Hematopoietic multipotent progenitor cell treated with erythropoietin and hydrocortisone succinate and interleukin-3 and kit ligand, for 8 days (in vitro differentiated cells): ENCODE results near the gene ANKK1.

Experiments used
- DNase-seq: peaks from one replicate; pipeline ENCODE4 v3.0.0-alpha.2; 2015

The ANKK1 gene, protein sequence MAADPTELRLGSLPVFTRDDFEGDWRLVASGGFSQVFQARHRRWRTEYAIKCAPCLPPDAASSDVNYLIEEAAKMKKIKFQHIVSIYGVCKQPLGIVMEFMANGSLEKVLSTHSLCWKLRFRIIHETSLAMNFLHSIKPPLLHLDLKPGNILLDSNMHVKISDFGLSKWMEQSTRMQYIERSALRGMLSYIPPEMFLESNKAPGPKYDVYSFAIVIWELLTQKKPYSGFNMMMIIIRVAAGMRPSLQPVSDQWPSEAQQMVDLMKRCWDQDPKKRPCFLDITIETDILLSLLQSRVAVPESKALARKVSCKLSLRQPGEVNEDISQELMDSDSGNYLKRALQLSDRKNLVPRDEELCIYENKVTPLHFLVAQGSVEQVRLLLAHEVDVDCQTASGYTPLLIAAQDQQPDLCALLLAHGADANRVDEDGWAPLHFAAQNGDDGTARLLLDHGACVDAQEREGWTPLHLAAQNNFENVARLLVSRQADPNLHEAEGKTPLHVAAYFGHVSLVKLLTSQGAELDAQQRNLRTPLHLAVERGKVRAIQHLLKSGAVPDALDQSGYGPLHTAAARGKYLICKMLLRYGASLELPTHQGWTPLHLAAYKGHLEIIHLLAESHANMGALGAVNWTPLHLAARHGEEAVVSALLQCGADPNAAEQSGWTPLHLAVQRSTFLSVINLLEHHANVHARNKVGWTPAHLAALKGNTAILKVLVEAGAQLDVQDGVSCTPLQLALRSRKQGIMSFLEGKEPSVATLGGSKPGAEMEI

DNA sequence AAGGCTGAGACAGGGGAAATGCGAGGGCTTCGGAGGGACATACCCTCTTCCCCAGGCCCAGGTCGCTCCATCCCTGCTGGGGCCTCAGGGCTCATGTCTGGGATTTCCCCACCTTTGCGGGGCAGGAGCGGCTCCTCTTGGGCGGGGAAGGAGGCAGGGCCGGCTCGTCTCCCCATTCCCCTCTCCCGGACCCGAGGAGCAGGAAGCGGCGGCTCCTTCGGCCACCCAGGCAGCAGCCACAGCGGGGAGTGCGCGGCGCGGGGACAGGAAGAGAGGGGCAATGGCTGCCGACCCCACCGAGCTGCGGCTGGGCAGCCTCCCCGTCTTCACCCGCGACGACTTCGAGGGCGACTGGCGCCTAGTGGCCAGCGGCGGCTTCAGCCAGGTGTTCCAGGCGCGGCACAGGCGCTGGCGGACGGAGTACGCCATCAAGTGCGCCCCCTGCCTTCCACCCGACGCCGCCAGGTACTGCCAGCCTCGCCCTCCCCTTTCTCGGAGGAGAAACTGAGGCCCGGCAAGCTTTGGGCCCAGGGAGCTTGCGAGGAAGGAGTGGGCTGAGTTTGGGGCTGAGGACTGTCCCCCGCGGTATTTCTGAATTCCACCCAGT lies at the start of gene ANKK1:
Gene ANKK1, plus strand, starts transcription at position 175 of the 607 bp plus-strand sequence. Its CDS starts 106 bp downstream, at position 281.
- no peak for DNase-seq

DNA sequence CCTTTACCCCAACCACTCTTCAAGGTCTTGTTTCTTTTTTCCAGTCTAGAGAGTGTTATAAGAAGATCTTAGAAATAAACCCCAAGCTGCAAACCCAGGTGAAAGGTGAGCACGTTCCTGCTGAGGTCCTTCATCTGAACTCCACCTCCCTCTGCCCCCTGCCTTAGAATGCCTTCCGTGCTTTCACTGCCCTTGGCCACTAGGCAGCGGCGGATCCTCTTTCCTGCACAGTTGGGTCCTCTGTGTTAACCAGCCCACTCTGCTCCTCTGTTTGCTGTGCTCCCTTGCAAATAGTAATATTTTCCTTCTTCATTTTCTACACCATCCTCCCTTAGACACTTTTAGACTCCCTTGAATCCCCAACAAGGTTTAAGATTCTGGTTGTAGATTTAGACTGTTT lies 48.8 kb upstream of the ANKK1 start:
- DNase-seq = no peak

DNA sequence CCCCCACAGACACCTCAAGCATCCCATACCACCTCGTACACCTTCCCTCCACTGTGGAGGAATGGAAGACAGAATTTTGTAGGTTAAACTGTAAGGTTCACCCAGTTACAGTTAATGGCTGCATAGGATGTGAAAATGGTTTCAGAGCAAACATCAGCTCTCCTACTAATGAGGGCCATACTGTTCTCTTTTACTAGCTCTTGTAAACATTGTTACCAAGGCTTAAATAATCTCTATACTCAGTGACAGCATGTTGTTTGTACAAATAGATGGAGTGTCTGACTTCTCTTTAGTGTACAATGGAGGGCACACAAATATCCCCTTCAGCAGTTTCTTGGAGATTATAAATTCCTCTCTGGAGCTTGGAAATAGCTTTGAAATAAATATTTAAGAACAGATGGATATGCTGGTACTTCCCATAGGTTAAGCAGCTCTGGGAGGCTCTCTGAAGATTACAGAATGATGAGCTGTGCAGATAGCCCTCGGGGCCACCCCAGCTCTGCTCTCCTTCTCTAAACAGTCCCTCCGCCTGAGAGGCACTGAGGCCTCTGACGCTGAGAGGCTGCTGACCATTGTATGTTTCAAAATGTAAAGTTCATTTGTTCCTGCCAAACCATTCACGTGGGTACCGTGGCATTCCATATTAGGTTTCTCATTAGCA lies 47.5 kb upstream of the ANKK1 start:
- DNase-seq = no peak

DNA sequence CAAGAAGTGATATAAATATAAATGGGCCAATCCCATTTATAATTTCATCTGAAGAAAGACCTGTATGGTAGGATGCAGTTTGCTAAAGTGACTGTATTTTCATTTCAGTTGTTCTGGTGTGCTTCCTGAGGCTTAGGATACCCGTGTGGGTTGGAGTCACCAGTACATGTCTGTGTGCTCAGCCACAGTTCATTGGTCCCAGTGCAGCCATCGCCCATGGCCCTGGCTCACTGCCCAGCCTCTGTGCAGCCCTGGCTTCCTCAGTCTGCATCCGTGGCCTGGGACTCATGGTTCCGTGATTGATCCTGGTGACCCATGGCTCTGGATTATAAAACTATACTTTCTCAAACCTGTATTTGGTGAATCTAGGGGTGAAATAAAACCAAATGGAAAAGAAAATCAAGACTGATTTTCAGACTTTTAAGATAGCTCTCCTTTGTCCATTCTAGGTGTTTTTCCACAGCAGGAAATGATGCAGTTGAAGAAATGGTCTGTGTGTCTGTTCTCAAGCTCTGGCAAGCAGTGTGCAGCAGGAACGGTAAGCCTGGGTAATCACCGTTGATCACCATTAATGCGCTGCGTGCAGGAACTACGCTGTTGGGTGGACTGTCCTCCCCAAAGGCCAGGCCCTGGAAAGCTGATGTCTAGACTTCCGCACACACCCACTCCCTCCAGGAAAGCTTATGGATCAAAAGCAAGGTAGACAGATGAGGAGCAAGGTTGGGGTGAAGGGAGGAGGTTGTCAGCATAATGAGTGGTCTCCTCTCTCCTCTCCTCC lies 46.0 kb upstream of the ANKK1 start:
- no peak for DNase-seq

DNA sequence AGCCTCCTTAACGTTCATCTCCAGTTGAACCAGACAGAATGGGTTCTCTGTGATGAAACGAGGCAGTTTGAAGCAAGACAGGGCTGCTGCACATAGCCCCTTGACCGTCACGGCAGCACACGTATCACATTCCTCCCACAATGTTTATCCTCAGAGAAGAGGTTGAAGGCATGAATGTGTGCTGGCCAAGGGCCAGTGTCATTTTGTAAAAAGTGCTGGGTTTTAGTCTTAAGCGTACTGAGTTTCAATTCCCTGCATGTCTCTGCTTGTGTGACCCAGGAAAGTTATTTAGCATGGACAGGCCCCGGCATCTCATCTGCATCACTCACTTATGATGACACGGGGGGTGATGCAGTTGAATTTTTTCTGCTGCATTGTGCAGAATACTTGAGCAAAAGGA lies 41.6 kb upstream of the ANKK1 start:
- no peak for DNase-seq

DNA sequence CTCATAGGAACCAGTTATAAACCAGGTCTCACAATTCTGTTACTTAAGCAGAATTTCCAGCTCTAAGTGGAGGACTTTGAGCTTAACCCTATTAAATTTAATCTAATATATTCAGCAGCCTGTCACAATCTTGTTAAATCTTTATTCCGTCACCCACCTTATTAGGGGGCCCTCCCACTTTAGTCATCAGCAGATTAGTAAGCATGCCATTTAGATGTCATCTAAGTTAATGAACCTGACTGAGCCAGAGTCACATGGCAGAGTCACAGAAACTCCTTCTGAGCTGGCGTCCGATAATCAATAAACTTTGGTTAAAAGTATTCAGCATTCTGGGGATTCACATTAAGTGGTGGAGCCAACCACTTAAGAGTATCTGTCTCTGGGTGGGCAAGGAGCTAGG lies 38.1 kb upstream of the ANKK1 start:
- no peak for DNase-seq

DNA sequence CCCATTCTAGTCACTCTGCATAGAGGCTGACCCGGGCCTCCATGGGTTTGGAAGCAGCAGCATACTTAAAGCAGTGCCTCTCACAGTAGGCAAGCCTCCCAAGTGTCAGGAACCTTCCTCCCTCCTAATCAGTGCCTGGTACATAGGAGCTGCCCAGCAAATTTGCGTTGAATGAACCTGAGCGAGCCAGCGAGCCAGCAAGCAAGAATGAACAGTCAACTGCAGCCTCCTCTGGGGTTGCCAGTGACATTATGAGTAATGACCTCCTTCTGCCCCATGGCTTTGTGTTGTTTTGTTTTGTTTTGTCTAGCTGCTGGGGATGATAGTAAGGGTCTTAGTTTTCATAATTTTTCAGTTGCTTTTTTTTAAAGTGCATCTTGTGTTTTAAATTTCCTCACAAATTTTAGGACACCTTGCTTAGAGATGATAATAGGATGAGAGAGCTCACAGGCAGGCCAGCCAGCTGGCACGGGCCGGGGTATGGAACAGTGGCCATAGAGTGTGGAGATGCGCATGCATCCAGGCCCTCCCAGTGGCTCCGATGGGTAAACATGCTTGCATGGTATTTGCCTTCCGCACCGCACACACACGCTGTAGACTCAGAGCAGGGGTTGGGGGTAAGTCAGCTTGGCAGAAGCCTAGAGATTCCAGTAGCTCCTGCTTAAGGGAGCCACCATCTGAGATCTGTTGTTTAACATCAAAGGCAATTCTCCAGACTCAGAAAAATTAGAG lies 37.1 kb upstream of the ANKK1 start:
- DNase-seq = no peak

DNA sequence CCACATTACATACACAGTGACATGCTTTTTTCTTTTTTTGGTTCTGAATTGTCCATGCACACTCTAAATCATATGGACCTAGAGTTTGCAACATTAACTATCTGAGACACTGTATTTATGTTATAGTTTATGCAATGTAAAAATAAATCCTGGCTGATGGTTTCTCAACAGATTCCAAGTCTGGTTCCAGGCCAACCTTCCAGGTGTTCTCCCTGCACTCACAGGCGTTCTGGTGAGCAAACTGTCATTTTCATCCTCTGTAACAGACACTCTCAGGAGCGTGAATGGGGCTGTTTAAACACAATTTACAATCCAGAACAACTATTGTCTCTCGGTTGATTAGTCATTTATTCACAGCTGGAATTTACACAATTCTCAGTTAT lies 36.5 kb upstream of the ANKK1 start:
- no peak for DNase-seq

DNA sequence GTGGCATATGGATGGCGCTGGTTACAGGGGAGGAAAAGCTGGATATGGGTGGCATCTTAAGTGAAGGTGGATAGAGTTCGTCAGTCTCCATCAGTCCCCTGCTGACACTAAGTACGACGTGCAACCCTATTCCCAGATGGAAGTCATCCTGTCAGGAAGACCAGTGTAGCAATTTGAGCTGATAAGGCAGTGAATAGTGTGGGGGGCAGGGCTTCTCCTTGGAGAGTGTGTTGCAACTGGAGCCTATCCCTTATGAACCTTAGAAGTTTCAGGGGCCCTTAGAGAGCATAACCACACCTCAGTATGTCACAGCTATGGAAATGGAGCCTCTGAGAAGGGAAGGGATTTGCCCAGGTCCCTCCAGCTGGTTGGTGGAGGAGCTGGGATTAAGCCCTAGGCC lies 36.1 kb upstream of the ANKK1 start:
- no peak for DNase-seq

DNA sequence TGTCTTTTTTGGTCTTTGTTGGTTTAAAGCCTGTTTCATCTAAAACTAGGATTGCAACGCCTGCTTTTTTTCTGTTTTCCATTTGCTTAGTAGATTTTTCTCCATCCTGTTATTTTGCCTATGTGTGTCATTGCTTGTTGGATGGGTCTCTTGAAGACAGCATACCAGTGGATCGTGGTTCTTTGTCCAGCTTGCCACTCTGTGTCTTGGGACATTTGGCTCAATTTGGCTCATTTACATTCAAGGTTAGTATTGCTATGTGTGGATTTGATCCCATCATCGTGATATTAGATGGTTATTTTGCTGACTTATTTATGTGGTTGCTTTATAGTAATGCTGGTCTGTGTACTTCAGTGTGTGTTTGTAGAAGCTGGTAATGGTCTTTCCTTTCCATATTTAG lies 31.4 kb upstream of the ANKK1 start:
- DNase-seq = no peak

DNA sequence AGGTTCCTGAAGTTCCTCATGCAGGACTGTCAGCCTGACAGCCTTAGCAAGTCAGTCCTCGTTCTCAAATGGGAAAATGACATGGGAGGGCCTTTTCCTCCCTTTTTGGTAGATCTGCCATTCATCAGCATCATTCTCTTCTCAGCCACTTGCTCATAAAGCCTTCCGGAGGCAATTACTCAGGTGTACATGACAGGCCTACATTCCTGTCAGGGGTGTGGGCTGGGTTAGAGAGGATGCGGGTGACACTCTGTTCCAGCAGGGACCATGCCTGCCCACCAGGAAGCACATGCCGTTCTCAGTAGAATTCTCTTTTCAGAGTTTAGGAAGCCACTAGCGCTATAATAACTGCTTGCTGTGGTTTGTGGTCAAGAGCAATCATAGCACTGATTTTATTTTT lies 24.2 kb upstream of the ANKK1 start:
- DNase-seq = no peak

DNA sequence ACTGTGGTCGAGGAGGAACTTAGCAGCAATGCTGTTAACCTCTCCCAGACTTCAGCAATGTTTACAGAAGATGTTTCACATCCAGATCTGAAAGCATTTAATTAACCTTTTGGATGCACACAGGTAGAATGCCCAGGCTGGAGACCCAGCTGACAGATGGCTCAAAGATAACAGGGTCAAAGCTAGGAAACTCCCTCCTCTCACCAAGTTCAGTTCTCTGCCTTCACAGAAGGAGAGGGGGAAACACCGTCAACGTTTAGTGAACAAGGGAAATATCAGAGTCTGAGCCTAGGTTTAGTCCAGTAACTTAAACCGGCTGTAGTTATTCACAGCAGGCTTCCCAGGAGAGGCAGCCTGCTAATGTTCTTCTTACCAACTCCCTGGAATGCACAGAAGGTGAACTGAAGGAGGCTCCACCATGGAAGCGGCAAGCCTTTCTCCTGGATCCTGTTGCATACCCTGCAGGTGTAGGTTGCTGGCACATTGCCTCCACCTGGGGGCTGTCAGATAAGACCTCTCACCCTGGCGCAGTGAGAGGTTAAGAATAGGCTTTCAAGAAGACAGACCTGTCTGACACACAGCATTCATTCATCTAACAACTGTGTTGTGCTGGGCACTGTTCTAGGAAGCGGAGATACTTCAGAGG lies 23.5 kb upstream of the ANKK1 start:
- DNase-seq = no peak

DNA sequence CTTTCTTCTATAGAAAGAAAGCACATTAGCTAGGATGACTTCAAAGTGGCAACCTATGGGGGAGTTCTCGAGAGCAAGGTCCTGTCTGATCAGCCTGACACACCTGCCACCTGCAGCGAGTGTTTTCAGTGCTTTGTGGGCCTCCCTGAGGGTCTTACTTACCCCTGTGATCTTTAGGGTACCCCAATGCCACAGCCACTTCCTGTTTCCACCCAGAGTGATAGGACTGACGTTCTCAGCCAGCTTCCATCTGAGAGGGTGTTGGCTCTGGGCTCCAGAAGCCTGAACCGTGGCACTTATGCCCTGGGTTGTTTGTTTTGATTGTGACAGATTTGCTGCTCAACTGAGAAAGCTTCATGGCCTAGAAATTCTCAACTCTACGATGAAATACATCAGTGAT lies 21.7 kb upstream of the ANKK1 start:
- no peak for DNase-seq

DNA sequence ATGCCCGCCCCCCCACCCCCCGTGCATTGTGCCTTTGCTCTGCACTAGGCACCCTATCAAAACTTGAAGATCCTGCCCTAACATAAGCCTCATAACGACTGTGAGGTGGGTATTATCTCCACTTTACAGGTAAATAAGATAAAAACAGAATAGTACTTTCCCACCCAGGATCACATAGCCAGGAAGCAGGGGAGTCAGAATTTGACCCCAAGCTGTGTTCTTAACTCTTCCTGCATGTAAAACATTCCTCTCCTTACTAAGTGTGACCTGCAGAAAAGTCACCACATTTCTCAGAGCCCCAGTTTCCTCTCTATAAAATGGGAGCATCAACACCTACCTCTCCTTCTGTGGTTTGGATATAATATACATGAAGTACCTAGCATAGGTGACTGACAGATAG lies 18.2 kb upstream of the ANKK1 start:
- DNase-seq = no peak

DNA sequence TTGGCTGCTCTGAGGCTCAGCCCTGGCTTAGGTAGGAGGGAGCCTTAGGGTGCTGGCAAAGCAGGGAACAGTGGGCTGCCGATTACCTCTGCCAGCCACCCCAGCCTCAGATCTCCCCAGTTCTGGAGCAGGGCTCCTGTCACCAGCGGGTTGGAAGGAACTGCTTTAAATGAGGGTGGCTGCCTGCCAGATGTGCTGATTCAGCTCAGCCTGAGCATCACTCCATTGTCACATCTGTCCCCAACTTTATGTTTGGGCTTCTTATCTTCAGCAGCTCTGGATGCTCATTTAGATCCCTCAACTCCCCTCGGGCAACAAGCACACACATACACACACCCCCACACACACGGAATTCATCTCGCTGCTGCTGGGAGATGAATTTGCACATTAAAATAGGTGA lies 16.9 kb upstream of the ANKK1 start:
- DNase-seq = no peak

DNA sequence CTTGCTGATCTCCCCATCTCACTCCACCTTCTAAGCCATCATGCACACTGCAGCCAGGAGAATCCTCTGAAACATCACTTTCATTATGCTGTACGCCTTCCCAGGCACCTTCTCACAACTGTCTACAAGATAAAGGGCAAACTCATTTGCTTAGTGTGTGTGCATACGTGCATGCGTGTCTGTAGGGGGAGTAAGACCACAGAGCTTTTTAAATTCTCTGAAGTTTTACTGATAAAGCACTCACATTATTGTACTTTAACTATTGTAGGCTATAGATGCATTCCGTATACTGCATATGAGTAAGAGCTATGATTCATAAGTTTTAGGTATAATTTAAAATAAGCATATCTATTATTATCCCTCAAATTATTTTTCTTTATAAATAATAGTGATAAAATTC lies 15.3 kb upstream of the ANKK1 start:
- peak; percentile 8 for DNase-seq

DNA sequence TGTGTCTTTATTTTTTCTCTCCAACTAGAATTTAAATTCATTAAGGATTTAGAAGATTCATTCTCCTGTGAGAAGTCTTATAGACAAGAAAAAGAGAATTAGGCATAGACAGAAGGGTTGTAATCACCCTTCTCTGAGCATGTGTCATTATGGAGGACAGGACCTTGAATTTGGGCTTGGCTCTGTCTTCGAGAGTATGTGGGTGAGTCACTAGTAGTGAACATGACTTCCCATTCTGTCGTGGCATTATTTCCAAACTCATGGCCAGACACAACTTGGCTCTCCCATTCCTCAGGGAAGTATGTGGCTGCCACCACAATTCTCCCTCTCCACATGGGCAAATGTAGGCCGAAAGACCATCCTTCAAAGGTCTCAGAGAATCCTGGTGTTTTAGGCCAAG lies 14.3 kb upstream of the ANKK1 start:
- no peak for DNase-seq

DNA sequence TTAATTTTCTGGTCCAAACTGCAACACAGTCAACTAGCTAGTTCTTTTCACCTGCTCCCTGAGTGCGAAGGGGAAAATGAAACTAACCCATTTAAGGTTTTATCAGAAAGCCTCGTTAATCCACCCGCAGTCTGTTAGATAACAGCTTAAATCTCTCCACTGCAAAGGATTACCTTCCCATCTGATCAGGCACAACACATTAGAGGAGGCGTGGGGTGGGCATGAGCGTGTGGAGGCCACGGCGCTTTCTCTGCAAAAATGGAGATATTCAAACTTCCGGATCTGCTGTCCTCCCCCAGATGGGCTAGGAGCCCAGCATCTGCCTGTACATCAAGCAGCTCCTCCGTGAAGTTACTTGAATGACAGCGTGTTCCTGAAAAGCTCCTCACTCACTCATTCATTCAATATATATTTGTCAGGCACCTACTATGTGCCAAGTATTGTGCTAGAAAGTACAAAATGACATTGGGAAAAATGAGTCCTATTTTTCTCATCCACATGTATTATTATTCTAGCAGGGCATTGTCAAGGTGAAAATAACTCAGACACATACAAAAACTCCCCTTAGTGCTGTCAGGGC lies 13.5 kb upstream of the ANKK1 start:
- DNase-seq = no peak

DNA sequence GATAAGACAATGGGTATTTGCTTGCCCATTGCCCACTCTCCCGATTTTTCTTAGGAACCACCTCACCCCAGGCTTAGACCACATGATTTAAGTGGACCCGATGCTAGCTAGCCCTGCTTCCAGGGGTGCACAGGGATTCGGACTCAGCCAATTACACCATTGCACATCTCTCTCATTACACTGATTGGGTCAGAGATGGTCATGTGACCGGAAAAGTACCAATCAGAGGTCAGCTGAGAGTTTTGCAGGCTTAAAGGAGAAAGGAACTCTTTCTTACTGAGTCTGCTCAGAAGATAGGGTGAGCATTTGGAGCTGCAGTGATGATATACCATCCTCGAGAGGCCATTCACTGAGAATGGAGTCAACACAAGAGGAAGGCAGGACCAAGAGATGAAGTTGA lies 12.2 kb upstream of the ANKK1 start:
- no peak for DNase-seq

DNA sequence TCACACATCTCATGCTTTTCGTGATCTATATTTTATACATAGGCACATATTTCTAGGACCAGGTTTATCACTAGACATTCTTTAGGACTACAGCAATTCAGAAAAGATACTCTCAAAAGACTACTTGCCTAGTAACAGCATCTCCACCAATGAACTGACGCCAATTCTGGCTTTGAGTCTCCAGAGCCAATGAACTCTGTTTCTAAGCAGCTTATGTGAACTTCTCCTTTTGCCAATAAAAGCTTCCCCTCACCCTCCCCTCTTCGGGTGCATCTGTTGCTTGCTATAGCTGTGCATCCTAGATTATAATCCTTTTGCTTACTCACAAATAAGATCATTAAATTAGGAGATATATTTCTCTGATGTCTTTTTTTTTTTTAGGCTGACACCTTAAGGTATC lies 11.4 kb upstream of the ANKK1 start:
- no peak for DNase-seq
